ENCODE measurements around the gene PRKCA.

Gene PRKCA

DNA sequence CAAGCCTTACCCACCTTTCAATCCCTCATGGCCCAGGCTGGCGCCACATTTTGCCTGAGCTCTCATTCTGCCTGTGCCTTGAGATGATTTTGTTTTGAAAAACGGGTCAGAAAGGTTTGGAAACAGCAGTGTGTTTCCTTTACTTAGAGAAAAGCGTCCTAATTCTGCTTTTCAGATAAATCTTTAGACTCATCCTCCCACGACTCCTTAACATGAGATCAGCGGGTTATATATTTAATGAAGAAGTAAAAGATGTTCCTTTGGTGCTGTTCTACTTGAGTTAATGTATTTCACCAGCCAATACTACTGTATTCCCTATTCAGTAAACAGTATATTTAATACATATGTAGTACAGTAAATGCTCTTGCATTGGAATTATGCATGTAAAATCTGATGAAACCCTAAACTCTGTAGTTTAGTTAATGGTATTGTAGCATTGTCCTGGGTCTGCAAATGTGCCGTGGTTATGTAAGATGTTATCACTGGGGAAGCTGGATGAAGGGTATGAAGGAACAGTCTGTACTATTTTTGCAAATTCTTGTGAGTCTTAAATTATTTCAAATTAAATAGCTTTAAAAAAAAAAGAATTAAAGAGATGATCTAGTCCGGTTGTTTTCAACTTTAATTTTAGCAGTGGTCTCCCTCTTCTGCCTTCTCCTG lies 333.1 kb downstream of the PRKCA start:
- DNase-seq (ENCODE audit: low read depth in 1 of 2, low spot score in 1 of 2): no peak
- TF ChIP-seq, protein P1, sequence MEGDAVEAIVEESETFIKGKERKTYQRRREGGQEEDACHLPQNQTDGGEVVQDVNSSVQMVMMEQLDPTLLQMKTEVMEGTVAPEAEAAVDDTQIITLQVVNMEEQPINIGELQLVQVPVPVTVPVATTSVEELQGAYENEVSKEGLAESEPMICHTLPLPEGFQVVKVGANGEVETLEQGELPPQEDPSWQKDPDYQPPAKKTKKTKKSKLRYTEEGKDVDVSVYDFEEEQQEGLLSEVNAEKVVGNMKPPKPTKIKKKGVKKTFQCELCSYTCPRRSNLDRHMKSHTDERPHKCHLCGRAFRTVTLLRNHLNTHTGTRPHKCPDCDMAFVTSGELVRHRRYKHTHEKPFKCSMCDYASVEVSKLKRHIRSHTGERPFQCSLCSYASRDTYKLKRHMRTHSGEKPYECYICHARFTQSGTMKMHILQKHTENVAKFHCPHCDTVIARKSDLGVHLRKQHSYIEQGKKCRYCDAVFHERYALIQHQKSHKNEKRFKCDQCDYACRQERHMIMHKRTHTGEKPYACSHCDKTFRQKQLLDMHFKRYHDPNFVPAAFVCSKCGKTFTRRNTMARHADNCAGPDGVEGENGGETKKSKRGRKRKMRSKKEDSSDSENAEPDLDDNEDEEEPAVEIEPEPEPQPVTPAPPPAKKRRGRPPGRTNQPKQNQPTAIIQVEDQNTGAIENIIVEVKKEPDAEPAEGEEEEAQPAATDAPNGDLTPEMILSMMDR (IDR thresholded peaks at IDR 0.05; ENCODE audit: insufficient read depth, low read length): no peak
- TF ChIP-seq, protein P2, sequence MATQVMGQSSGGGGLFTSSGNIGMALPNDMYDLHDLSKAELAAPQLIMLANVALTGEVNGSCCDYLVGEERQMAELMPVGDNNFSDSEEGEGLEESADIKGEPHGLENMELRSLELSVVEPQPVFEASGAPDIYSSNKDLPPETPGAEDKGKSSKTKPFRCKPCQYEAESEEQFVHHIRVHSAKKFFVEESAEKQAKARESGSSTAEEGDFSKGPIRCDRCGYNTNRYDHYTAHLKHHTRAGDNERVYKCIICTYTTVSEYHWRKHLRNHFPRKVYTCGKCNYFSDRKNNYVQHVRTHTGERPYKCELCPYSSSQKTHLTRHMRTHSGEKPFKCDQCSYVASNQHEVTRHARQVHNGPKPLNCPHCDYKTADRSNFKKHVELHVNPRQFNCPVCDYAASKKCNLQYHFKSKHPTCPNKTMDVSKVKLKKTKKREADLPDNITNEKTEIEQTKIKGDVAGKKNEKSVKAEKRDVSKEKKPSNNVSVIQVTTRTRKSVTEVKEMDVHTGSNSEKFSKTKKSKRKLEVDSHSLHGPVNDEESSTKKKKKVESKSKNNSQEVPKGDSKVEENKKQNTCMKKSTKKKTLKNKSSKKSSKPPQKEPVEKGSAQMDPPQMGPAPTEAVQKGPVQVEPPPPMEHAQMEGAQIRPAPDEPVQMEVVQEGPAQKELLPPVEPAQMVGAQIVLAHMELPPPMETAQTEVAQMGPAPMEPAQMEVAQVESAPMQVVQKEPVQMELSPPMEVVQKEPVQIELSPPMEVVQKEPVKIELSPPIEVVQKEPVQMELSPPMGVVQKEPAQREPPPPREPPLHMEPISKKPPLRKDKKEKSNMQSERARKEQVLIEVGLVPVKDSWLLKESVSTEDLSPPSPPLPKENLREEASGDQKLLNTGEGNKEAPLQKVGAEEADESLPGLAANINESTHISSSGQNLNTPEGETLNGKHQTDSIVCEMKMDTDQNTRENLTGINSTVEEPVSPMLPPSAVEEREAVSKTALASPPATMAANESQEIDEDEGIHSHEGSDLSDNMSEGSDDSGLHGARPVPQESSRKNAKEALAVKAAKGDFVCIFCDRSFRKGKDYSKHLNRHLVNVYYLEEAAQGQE (IDR thresholded peaks at IDR 0.05; ENCODE audit: insufficient replicate concordance, low read depth): no peak
- TF ChIP-seq GABPA (IDR thresholded peaks at IDR 0.05; ENCODE audit: low read depth) (no peak), SPI1 (IDR thresholded peaks at IDR 0.05; ENCODE audit: borderline replicate concordance, low read depth) (no peak), POLR2AphosphoS5 (IDR thresholded peaks at IDR 0.05; ENCODE audit: low read depth) (no peak)
- no peak overlapping the region for H3K4me3 ChIP-seq (replicated peaks; ENCODE audit: insufficient read depth, low read length)
- H3K27me3 ChIP-seq (ENCODE audit: insufficient read depth, poor library complexity, severe bottlenecking): no peaks in the 10 kb centered on the region
- H3K27ac ChIP-seq (replicated peaks): no peak overlapping the region

DNA sequence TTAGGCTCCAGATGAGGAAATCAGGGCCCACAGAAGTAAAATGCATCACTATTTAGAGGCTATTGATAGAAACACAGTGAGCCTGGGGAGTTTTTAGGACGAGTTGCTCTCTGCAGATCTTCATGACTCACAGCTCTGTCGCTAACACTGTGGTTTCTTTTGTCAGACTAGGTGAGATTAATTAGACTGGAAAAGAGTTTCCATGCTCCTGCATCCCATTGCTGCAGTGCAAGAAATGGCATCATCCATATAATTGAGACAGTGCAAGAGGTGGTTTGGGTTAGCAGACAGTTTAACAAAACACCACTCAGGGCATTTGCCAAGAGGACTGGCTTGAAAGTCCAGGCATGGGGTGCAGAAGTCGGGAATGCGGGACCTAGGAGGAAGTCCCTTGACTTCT lies 333.7 kb downstream of the PRKCA start:
- H3K27ac ChIP-seq (replicated peaks): no peak overlapping the region
- no peak for TF ChIP-seq POLR2AphosphoS5 (IDR thresholded peaks at IDR 0.05; ENCODE audit: low read depth)
- no peak for TF ChIP-seq GABPA (IDR thresholded peaks at IDR 0.05; ENCODE audit: low read depth)
- no peak for TF ChIP-seq SPI1 (IDR thresholded peaks at IDR 0.05; ENCODE audit: borderline replicate concordance, low read depth)
- TF ChIP-seq, protein P2 (IDR thresholded peaks at IDR 0.05; ENCODE audit: insufficient replicate concordance, low read depth): no peak
- TF ChIP-seq, protein P1 (IDR thresholded peaks at IDR 0.05; ENCODE audit: insufficient read depth, low read length): no peak
- no peak for DNase-seq (ENCODE audit: low read depth in 1 of 2, low spot score in 1 of 2)

DNA sequence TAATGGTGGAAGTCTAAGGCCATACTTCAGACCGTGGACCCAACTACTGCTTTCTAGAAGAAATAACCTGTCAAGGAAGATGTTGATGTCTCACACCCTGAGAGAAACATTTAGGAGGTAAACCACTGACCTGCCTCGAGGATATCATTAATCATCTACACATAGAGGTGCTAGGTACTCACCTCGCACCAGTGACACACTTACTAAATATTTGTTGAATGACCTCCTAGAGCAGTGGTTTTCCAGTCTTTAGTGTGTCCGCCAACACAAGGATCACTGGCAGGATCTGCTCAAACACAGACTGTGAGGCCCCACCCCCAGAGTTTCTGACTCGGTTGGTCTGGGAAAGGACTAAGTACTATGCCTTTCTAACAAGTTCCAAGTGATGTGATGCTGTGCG lies 335.1 kb downstream of the PRKCA start:
- Histone ChIP-seq H3K27ac (replicated peaks) (no peak overlapping the region), H3K4me3 (replicated peaks; ENCODE audit: insufficient read depth, low read length) (no peak overlapping the region), H3K27me3 (ENCODE audit: insufficient read depth, poor library complexity, severe bottlenecking) (no peaks in the 10 kb centered on the region)
- TF ChIP-seq, protein P2 (IDR thresholded peaks at IDR 0.05; ENCODE audit: insufficient replicate concordance, low read depth): no peak
- TF ChIP-seq POLR2AphosphoS5 (IDR thresholded peaks at IDR 0.05; ENCODE audit: low read depth): no peak
- no peak for TF ChIP-seq SPI1 (IDR thresholded peaks at IDR 0.05; ENCODE audit: borderline replicate concordance, low read depth)
- TF ChIP-seq GABPA (IDR thresholded peaks at IDR 0.05; ENCODE audit: low read depth): no peak
- TF ChIP-seq, protein P1 (IDR thresholded peaks at IDR 0.05; ENCODE audit: insufficient read depth, low read length): no peak
- no peak for DNase-seq (ENCODE audit: low read depth in 1 of 2, low spot score in 1 of 2)

More for the DNA sequence above, 333.7 kb downstream of the PRKCA start:
- Histone ChIP-seq H3K27me3 (ENCODE audit: insufficient read depth, poor library complexity, severe bottlenecking) (no peaks in the 10 kb centered on the region), H3K4me3 (replicated peaks; ENCODE audit: insufficient read depth, low read length) (no peak overlapping the region)

All from HL-60 (cell line).